BLaER1 (cell line): ENCODE results near the gene NPIPB13.
"Not testable (repeated sequence)": the region's sequence is repeated elsewhere in the genome, so short reads cannot be mapped to it uniquely, and the experiment has no call there.

Source experiments
- H3K27ac ChIP-seq: shearing (Covaris generic); formaldehyde crosslinking; 2 replicates; pipeline ENCODE4 v1.8.1; 2022
- H3K27me3 ChIP-seq: shearing (Covaris generic); formaldehyde crosslinking; 2 replicates; pipeline ENCODE4 v1.8.1; 2022
- H3K36me3 ChIP-seq: shearing (Covaris generic); formaldehyde crosslinking; 2 replicates; pipeline ENCODE4 v1.8.1; 2022
- H3K4me1 ChIP-seq: shearing (Covaris generic); formaldehyde crosslinking; 2 replicates; pipeline ENCODE4 v1.8.1; 2022
- H3K4me2 ChIP-seq: shearing (Covaris generic); formaldehyde crosslinking; 2 replicates; pipeline ENCODE4 v1.8.1; 2022
- H3K4me3 ChIP-seq: shearing (Covaris generic); formaldehyde crosslinking; 2 replicates; pipeline ENCODE4 v1.8.1; 2022
- H3K9ac ChIP-seq: shearing (Covaris generic); formaldehyde crosslinking; 2 replicates; pipeline ENCODE4 v1.8.1; 2022
- H3K9me3 ChIP-seq: shearing (Covaris generic); formaldehyde crosslinking; 2 replicates; pipeline ENCODE4 v1.8.1; 2022
- H4K20me1 ChIP-seq: shearing (Covaris generic); formaldehyde crosslinking; 2 replicates; pipeline ENCODE4 v1.8.1; 2022

Gene NPIPB13

GRCh38 chr16:30248379-30248778, at the start of gene NPIPB13:
Gene NPIPB13, minus strand, starts transcription at chr16:30248479. Its CDS starts 2,906 bp downstream, at chr16:30245573.
- H3K27me3 ChIP-seq, H3K4me2 ChIP-seq, H3K4me1 ChIP-seq, H3K9ac ChIP-seq, H3K4me3 ChIP-seq, H4K20me1 ChIP-seq, H3K9me3 ChIP-seq, H3K36me3 ChIP-seq, H3K27ac ChIP-seq: not testable (repeated sequence)

- H3K4me1 ChIP-seq, H3K36me3 ChIP-seq, H3K4me3 ChIP-seq, H3K27ac ChIP-seq, H3K9ac ChIP-seq, H3K9me3 ChIP-seq, H3K27me3 ChIP-seq, H4K20me1 ChIP-seq, H3K4me2 ChIP-seq: not testable (repeated sequence)
Observed at GRCh38 chr16:30282357-30282756, 34.1 kb upstream of the NPIPB13 start.

GRCh38 chr16:30278523-30278922, 30.2 kb upstream of the NPIPB13 start:
- not testable (repeated sequence) for H3K9me3 ChIP-seq, H3K9ac ChIP-seq, H3K36me3 ChIP-seq

GRCh38 chr16:30217082-30217481, 31.2 kb downstream of the NPIPB13 start:
- not testable (repeated sequence) for H3K27me3 ChIP-seq, H3K4me2 ChIP-seq, H3K4me1 ChIP-seq, H3K9me3 ChIP-seq, H3K4me3 ChIP-seq, H3K27ac ChIP-seq, H3K9ac ChIP-seq, H3K36me3 ChIP-seq, H4K20me1 ChIP-seq

More at GRCh38 chr16:30278523-30278922, 30.2 kb upstream of the NPIPB13 start:
- H4K20me1 ChIP-seq, H3K4me1 ChIP-seq, H3K27ac ChIP-seq, H3K4me3 ChIP-seq, H3K27me3 ChIP-seq, H3K4me2 ChIP-seq: not testable (repeated sequence)

GRCh38 chr16:30211414-30211813, 36.9 kb downstream of the NPIPB13 start:
- not testable (repeated sequence) for H4K20me1 ChIP-seq, H3K4me3 ChIP-seq, H3K4me2 ChIP-seq, H3K9me3 ChIP-seq, H3K36me3 ChIP-seq, H3K27ac ChIP-seq, H3K4me1 ChIP-seq, H3K27me3 ChIP-seq, H3K9ac ChIP-seq

GRCh38 chr16:30209032-30209431, 39.2 kb downstream of the NPIPB13 start:
- H3K4me1 ChIP-seq, H4K20me1 ChIP-seq, H3K9me3 ChIP-seq, H3K4me3 ChIP-seq, H3K4me2 ChIP-seq, H3K27me3 ChIP-seq, H3K9ac ChIP-seq, H3K36me3 ChIP-seq, H3K27ac ChIP-seq: not testable (repeated sequence)

- not testable (repeated sequence) for H3K4me1 ChIP-seq, H3K4me2 ChIP-seq, H3K36me3 ChIP-seq, H3K9ac ChIP-seq, H3K4me3 ChIP-seq, H4K20me1 ChIP-seq, H3K27ac ChIP-seq, H3K9me3 ChIP-seq, H3K27me3 ChIP-seq
Observed at GRCh38 chr16:30207063-30207704, 41.1 kb downstream of the NPIPB13 start.

GRCh38 chr16:30206252-30206651, 42.0 kb downstream of the NPIPB13 start:
- peak overlapping the region; percentile 78 for H3K4me2 ChIP-seq
- peak overlapping the region; percentile 54; the same call in 1 of the 2 replicates for H3K4me3 ChIP-seq
- not testable (repeated sequence) for H3K36me3 ChIP-seq, H4K20me1 ChIP-seq, H3K27me3 ChIP-seq, H3K27ac ChIP-seq, H3K9me3 ChIP-seq, H3K4me1 ChIP-seq, H3K9ac ChIP-seq

- H3K4me2 ChIP-seq = peak overlapping the region; percentile 78
- peak overlapping the region; percentile 54; the same call in 1 of the 2 replicates for H3K4me3 ChIP-seq
- not testable (repeated sequence) for H4K20me1 ChIP-seq, H3K27ac ChIP-seq, H3K9me3 ChIP-seq, H3K27me3 ChIP-seq, H3K9ac ChIP-seq, H3K36me3 ChIP-seq, H3K4me1 ChIP-seq
Observed at GRCh38 chr16:30205541-30206236, 42.6 kb downstream of the NPIPB13 start.

GRCh38 chr16:30199608-30200343, 48.5 kb downstream of the NPIPB13 start:
- H3K9ac ChIP-seq, H3K27me3 ChIP-seq, H4K20me1 ChIP-seq, H3K27ac ChIP-seq, H3K9me3 ChIP-seq, H3K4me2 ChIP-seq, H3K4me1 ChIP-seq, H3K4me3 ChIP-seq, H3K36me3 ChIP-seq: not testable (repeated sequence)

GRCh38 chr16:30199049-30199448, 49.2 kb downstream of the NPIPB13 start, which contains the start of gene SULT1A3:
Gene SULT1A3, plus strand, starts transcription at chr16:30199255. Its CDS starts 1,474 bp downstream, at chr16:30200729.
- H3K4me3 ChIP-seq, H3K9me3 ChIP-seq, H4K20me1 ChIP-seq, H3K27me3 ChIP-seq, H3K4me1 ChIP-seq, H3K36me3 ChIP-seq, H3K4me2 ChIP-seq, H3K27ac ChIP-seq, H3K9ac ChIP-seq: not testable (repeated sequence)
